Liver (tissue), 9 donors: Measurements from ENCODE around the gene ZNF614. TPM values are rescaled to one million over a fixed set of nuclear protein-coding genes. Genes with fewer than 3 reads are reported as not detected.
"Not testable (repeated sequence)": the region's sequence is repeated elsewhere in the genome, so short reads cannot be mapped to it uniquely, and the experiment has no call there.

Experiments
- DNase-seq: peaks from one replicate; pipeline ENCODE4 v3.0.0-alpha.2; 2017; ENCODE audit warnings: low spot score
- H3K27ac ChIP-seq, 2 donors: one replicate each; pipeline ENCODE4 v1.7.0; 2013; ENCODE audit warnings: inconsistent platforms in 2 of 2, low read length in 2 of 2, control low read depth in 1 of 2, low read depth in 1 of 2, mild to moderate bottlenecking in 1 of 2
- H3K27me3 ChIP-seq, 4 donors: one replicate each; pipeline versions ENCODE4 v1.6.1 to v1.7.0; 2013; ENCODE audit warnings: low read length in 3 of 4, inconsistent platforms in 1 of 4, mild to moderate bottlenecking in 1 of 4, moderate library complexity in 1 of 4; ENCODE audit not compliant: control insufficient read depth in 4 of 4, insufficient read depth in 4 of 4
- H3K36me3 ChIP-seq, 4 donors: one replicate each; pipeline versions ENCODE4 v1.6.1 to v1.7.0; 2013; ENCODE audit warnings: low read length in 3 of 4, mild to moderate bottlenecking in 3 of 4, low read depth in 1 of 4, moderate library complexity in 1 of 4; ENCODE audit not compliant: control insufficient read depth in 4 of 4, insufficient read depth in 3 of 4
- H3K4me1 ChIP-seq, 4 donors: one replicate each; pipeline versions ENCODE4 v1.6.1 to v1.7.0; 2013; ENCODE audit warnings: low read length in 3 of 4, mild to moderate bottlenecking in 3 of 4, moderate library complexity in 1 of 4; ENCODE audit not compliant: control insufficient read depth in 4 of 4, insufficient read depth in 4 of 4
- H3K4me3 ChIP-seq, 3 donors: one replicate each; pipeline versions ENCODE4 v1.6.1 to v1.7.0; 2013; ENCODE audit warnings: low read length in 3 of 3, control low read depth in 1 of 3, low read depth in 1 of 3, mild to moderate bottlenecking in 1 of 3
- H3K9ac ChIP-seq, 2 donors: one replicate each; pipeline ENCODE4 v1.7.0; 2013; ENCODE audit warnings: low read length in 2 of 2, mild to moderate bottlenecking in 2 of 2, moderate library complexity in 2 of 2, control low read depth in 1 of 2, low read depth in 1 of 2
- H3K9me3 ChIP-seq, 4 donors: one replicate each; pipeline versions ENCODE4 v1.6.1 to v1.7.0; 2013; ENCODE audit warnings: low read length in 3 of 4; ENCODE audit not compliant: control insufficient read depth in 4 of 4
- EGR1 ChIP-seq, 2 donors: IDR thresholded peaks; 2 replicates each; pipeline ENCODE4 v1.6.1; 2016 to 2018; ENCODE audit warnings: antibody characterized with exemption in 2 of 2, low read depth in 2 of 2
- FOXA1 ChIP-seq: IDR thresholded peaks from 2 replicates; pipeline ENCODE4 v1.6.1; 2016; ENCODE audit warnings: antibody characterized with exemption
- FOXA2 ChIP-seq: IDR thresholded peaks from 2 replicates; pipeline ENCODE4 v1.6.1; 2016; ENCODE audit warnings: antibody characterized with exemption
- GABPA ChIP-seq, 2 donors: IDR thresholded peaks in 1 of 2; conservative IDR thresholded peaks in 1 of 2; 2 replicates each; pipeline ENCODE4 v1.6.1; 2016; ENCODE audit warnings: antibody characterized with exemption in 2 of 2, mild to moderate bottlenecking in 1 of 2, moderate library complexity in 1 of 2
- HNF4A ChIP-seq, 2 donors: conservative IDR thresholded peaks; 2 replicates each; pipeline ENCODE4 v1.6.1; 2016; ENCODE audit warnings: antibody characterized with exemption in 2 of 2, mild to moderate bottlenecking in 2 of 2
- JUND ChIP-seq, 2 donors: IDR thresholded peaks; 2 replicates each; pipeline ENCODE4 v1.6.1; 2016; ENCODE audit warnings: antibody characterized with exemption in 2 of 2
- NR2F2 ChIP-seq: IDR thresholded peaks from 2 replicates; pipeline ENCODE4 v1.6.1; 2016; ENCODE audit warnings: antibody characterized with exemption
- RAD21 ChIP-seq, 2 donors: IDR thresholded peaks; 2 replicates each; pipeline ENCODE4 v1.6.1; 2016; ENCODE audit warnings: antibody characterized with exemption in 2 of 2, mild to moderate bottlenecking in 2 of 2
- RXRA ChIP-seq, 2 donors: IDR thresholded peaks; 2 replicates each; pipeline ENCODE4 v1.6.1; 2017 to 2018; ENCODE audit warnings: antibody characterized with exemption in 2 of 2, mild to moderate bottlenecking in 1 of 2
- SP1 ChIP-seq: IDR thresholded peaks from 2 replicates; pipeline ENCODE4 v1.6.1; 2018; ENCODE audit warnings: antibody characterized with exemption, mild to moderate bottlenecking
- TAF1 ChIP-seq: conservative IDR thresholded peaks from 2 replicates; pipeline ENCODE4 v1.6.1; 2016; ENCODE audit warnings: antibody characterized with exemption, mild to moderate bottlenecking
- YY1 ChIP-seq: IDR thresholded peaks from 2 replicates; pipeline ENCODE4 v1.6.1; 2016; ENCODE audit warnings: antibody characterized with exemption, mild to moderate bottlenecking
- WGBS: extraction: QIAGEN DNeasy Blood & Tissue Kit; methylation state at CpG from one replicate; pipeline ENCODE4 v1.1.7; 2013; 5-methylcytosine and 5-hydroxymethylcytosine counted together
- polyA plus RNA-seq, 2 donors: library from polyadenylated mRNA; stranded (reverse) in 1 of 2; unstranded in 1 of 2; fragments of 200-250 nt in 1 of 2; fragments of >200 nt in 1 of 2; fragmentation: Nextera tagmentation in 1 of 2; extraction: Ambion mirVana in 1 of 2; gene quantifications; one replicate each; pipeline versions ENCODE4 v1.2.1 to v1.2.3, GENCODE V29; 2013 to 2015
- total RNA-seq, 2 donors: library from RNA; depleted of rRNA; stranded (reverse); fragments of >200 nt; gene quantifications; one replicate each; pipeline ENCODE4 v1.2.3, GENCODE V29; 2014
- TF ChIP-seq, protein P1 (sequence below): IDR thresholded peaks from 2 replicates; pipeline ENCODE4 v1.6.1; 2016; ENCODE audit warnings: antibody characterized with exemption, mild to moderate bottlenecking
- TF ChIP-seq, protein P2 (sequence below): IDR thresholded peaks from 2 replicates; pipeline ENCODE4 v1.6.1; 2016; ENCODE audit warnings: antibody characterized with exemption
- TF ChIP-seq, protein P3 (sequence below): fragments of 150-350 bp; IDR thresholded peaks from 2 replicates; pipeline ENCODE4 v1.5.1; 2017; ENCODE audit warnings: improper control_type of control experiment, low read depth, low read length; ENCODE audit not compliant: missing input control
- TF ChIP-seq, protein P4 (sequence below): IDR thresholded peaks from 2 replicates; pipeline ENCODE4 v1.6.1; 2016; ENCODE audit warnings: antibody characterized with exemption
- TF ChIP-seq, protein P5 (sequence below): IDR thresholded peaks from 2 replicates; pipeline ENCODE4 v1.6.1; 2016; ENCODE audit warnings: antibody characterized with exemption
- donor health status: healthy.
- donor health status: healthy.
- donor health status: healthy.
- donor health status: healthy.
- donor health status: healthy.

ZNF614 gene
- total and polyA plus RNA-seq, 4 donors: 1.1 to 4.7 (median 1.7) TPM

DNA sequence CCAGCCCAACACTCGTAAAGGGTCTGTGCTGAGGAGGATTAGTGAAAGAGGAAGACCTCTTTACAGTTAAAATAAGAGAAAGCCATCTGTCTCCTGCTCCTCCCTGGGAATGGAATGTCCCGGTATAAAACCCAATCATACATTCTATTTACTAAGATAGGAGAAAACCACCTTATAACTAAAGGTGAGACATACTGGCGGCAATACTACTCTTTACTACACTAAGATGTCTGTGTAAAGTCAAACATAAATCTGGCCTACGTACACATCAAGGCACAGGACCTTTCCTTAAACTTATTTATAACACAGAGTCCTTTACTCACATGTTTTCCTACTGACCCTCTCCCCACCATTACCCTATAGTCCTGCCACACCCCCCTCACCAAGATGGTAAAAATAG lies 44.8 kb downstream of the ZNF614 start:
- H3K9me3 ChIP-seq: peaks cover 24 to 67% (median 35%) of the 10 kb centered on the region in 4 donors

DNA sequence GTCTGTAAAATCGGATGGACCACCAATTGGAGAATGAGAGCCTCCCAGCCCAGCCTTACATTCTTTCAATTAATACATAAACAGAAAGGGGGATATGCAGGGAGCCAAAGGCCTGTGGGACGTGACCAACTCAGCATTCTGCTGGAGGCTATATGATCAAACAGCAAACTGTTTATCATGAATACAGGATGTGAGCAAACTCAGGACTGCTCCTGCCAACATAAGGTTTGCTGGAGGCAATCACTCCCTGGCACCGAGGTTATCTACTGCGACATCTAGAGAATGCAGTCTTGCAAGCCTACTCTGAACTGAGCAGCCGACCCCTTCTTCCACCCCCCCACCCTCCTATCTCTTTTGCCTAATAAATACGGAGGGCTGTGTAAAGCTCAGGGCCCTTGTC lies 47.3 kb downstream of the ZNF614 start:
- peaks cover 40 to 80% (median 51%) of the 10 kb centered on the region in 4 donors for H3K9me3 ChIP-seq
- H3K4me1 ChIP-seq, H3K27me3 ChIP-seq, DNase-seq, H3K9ac ChIP-seq, H3K27ac ChIP-seq: not testable (repeated sequence)
- WGBS: 92% methylated on average over 6 of the region's 6 CpGs
- peak overlapping the region in 1 of 3 donors; percentile 63 for H3K4me3 ChIP-seq
- H3K36me3 ChIP-seq: peaks cover 2 to 26% (median 17%) of the 10 kb centered on the region in 4 donors

More for the DNA sequence above, 44.8 kb downstream of the ZNF614 start:
- Histone ChIP-seq H3K9ac (no peak overlapping the region), H3K36me3 (peaks cover 2 to 20% (median 13%) of the 10 kb centered on the region in 4 donors), H3K27ac (no peak overlapping the region), H3K4me3 (peak overlapping the region in 1 of 3 donors; percentile 30), H3K4me1 (peaks cover 0 to 12% (median 5%) of the 10 kb centered on the region in 4 donors), H3K27me3 (no peaks in the 10 kb centered on the region)
- TF ChIP-seq GABPA (IDR thresholded peaks at IDR 0.05 in 1 of 2, conservative IDR thresholded peaks at IDR 0.05 in 1 of 2) (no peak), RXRA (IDR thresholded peaks at IDR 0.05) (no peak), JUND (IDR thresholded peaks at IDR 0.05) (no peak)
- 98% methylated on average over 4 of the region's 4 CpGs for WGBS
- no peak for DNase-seq

DNA sequence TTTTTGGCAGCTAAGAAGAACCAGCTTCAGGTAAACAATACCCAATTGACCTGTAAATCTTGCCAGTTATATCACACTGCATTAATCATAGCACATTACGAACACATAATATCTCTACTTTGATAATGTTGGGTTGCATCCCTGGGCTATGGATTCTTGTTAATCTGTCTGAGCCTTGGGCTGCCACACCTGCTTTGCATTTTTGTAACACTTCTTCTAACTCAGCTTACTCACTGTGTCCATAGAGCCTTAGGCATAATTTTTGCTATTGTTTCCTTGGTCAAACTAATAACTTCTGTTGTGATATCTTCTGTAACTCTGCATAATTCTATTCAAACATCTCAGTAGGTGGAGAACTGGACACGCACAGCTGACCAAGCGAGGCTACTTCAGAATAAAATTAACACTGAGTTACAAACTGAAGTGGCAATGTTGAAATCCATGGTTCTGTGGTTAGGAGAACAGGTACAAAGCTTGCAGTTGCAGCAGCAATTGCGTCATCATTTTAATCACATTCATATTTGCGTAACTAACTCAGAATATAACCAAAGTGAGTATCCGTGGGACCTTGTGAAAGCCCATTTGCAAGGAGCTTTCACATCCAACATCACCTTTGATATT lies 48.0 kb downstream of the ZNF614 start:
- Histone ChIP-seq H3K4me3 (peak overlapping the region in 1 of 3 donors; percentile 63), H3K9me3 (peaks cover 40 to 86% (median 53%) of the 10 kb centered on the region in 4 donors), H3K9ac (no peak overlapping the region), H3K36me3 (peaks cover 2 to 28% (median 18%) of the 10 kb centered on the region in 4 donors), H3K27me3 (no peaks in the 10 kb centered on the region), H3K4me1 (peaks cover 0 to 2% (median under 1%) of the 10 kb centered on the region in 4 donors), H3K27ac (no peak overlapping the region)
- WGBS: 86% methylated on average over 6 of the region's 6 CpGs
- no peak for DNase-seq
- TF ChIP-seq, protein P1, sequence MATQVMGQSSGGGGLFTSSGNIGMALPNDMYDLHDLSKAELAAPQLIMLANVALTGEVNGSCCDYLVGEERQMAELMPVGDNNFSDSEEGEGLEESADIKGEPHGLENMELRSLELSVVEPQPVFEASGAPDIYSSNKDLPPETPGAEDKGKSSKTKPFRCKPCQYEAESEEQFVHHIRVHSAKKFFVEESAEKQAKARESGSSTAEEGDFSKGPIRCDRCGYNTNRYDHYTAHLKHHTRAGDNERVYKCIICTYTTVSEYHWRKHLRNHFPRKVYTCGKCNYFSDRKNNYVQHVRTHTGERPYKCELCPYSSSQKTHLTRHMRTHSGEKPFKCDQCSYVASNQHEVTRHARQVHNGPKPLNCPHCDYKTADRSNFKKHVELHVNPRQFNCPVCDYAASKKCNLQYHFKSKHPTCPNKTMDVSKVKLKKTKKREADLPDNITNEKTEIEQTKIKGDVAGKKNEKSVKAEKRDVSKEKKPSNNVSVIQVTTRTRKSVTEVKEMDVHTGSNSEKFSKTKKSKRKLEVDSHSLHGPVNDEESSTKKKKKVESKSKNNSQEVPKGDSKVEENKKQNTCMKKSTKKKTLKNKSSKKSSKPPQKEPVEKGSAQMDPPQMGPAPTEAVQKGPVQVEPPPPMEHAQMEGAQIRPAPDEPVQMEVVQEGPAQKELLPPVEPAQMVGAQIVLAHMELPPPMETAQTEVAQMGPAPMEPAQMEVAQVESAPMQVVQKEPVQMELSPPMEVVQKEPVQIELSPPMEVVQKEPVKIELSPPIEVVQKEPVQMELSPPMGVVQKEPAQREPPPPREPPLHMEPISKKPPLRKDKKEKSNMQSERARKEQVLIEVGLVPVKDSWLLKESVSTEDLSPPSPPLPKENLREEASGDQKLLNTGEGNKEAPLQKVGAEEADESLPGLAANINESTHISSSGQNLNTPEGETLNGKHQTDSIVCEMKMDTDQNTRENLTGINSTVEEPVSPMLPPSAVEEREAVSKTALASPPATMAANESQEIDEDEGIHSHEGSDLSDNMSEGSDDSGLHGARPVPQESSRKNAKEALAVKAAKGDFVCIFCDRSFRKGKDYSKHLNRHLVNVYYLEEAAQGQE: no peak
- TF ChIP-seq NR2F2 (no peak), RAD21 (IDR thresholded peaks at IDR 0.05) (no peak), RXRA (IDR thresholded peaks at IDR 0.05) (no peak), SP1 (no peak), HNF4A (conservative IDR thresholded peaks at IDR 0.05) (no peak), GABPA (IDR thresholded peaks at IDR 0.05 in 1 of 2, conservative IDR thresholded peaks at IDR 0.05 in 1 of 2) (no peak), TAF1 (no peak), EGR1 (IDR thresholded peaks at IDR 0.05; ENCODE audit: low read depth in 2 of 2) (no peak), FOXA1 (no peak), FOXA2 (no peak), YY1 (no peak)
- TF ChIP-seq, protein P2, sequence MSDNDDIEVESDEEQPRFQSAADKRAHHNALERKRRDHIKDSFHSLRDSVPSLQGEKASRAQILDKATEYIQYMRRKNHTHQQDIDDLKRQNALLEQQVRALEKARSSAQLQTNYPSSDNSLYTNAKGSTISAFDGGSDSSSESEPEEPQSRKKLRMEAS: no peak
- TF ChIP-seq, protein P3, sequence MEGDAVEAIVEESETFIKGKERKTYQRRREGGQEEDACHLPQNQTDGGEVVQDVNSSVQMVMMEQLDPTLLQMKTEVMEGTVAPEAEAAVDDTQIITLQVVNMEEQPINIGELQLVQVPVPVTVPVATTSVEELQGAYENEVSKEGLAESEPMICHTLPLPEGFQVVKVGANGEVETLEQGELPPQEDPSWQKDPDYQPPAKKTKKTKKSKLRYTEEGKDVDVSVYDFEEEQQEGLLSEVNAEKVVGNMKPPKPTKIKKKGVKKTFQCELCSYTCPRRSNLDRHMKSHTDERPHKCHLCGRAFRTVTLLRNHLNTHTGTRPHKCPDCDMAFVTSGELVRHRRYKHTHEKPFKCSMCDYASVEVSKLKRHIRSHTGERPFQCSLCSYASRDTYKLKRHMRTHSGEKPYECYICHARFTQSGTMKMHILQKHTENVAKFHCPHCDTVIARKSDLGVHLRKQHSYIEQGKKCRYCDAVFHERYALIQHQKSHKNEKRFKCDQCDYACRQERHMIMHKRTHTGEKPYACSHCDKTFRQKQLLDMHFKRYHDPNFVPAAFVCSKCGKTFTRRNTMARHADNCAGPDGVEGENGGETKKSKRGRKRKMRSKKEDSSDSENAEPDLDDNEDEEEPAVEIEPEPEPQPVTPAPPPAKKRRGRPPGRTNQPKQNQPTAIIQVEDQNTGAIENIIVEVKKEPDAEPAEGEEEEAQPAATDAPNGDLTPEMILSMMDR: no peak
- TF ChIP-seq, protein P4, sequence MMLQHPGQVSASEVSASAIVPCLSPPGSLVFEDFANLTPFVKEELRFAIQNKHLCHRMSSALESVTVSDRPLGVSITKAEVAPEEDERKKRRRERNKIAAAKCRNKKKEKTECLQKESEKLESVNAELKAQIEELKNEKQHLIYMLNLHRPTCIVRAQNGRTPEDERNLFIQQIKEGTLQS: no peak
- TF ChIP-seq, protein P5, sequence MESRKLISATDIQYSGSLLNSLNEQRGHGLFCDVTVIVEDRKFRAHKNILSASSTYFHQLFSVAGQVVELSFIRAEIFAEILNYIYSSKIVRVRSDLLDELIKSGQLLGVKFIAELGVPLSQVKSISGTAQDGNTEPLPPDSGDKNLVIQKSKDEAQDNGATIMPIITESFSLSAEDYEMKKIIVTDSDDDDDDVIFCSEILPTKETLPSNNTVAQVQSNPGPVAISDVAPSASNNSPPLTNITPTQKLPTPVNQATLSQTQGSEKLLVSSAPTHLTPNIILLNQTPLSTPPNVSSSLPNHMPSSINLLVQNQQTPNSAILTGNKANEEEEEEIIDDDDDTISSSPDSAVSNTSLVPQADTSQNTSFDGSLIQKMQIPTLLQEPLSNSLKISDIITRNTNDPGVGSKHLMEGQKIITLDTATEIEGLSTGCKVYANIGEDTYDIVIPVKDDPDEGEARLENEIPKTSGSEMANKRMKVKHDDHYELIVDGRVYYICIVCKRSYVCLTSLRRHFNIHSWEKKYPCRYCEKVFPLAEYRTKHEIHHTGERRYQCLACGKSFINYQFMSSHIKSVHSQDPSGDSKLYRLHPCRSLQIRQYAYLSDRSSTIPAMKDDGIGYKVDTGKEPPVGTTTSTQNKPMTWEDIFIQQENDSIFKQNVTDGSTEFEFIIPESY: no peak
